Astrocyte of the spinal cord (primary cell): ENCODE results near the gene SLC51B.

Experiments used
- DNase-seq: peaks from one replicate; pipeline ENCODE4 v3.0.0; 2011; ENCODE audit warnings: low read depth, low spot score
- H3K4me3 ChIP-seq: 2 replicates; pipeline ENCODE4 v1.5.1; 2011; ENCODE audit warnings: low read depth, mild to moderate bottlenecking, low read length, moderate library complexity
- CTCF ChIP-seq: IDR thresholded peaks from 2 replicates; pipeline ENCODE4 v1.5.1; 2012; ENCODE audit warnings: low read depth, mild to moderate bottlenecking, low read length, inconsistent platforms
- in situ Hi-C: cut with HindIII; loops from 2 replicates; pipeline ENCODE4 v1.10.0; 2017; ENCODE audit warnings: low sequenced_read_pairs

SLC51B gene

GRCh38 chr15:65100442-65100841 lies 55.3 kb downstream of the SLC51B start:
- no peak for TF ChIP-seq CTCF
- no peak for DNase-seq
- no peak overlapping the region for H3K4me3 ChIP-seq
- in situ Hi-C loops, result no loop called here

GRCh38 chr15:65101411-65101890 lies 56.3 kb downstream of the SLC51B start:
- in situ Hi-C loops, result no loop called here
- DNase-seq, result peak; percentile 45
- H3K4me3 ChIP-seq, result no peak overlapping the region
- TF ChIP-seq CTCF, result peak; percentile 91

DNA sequence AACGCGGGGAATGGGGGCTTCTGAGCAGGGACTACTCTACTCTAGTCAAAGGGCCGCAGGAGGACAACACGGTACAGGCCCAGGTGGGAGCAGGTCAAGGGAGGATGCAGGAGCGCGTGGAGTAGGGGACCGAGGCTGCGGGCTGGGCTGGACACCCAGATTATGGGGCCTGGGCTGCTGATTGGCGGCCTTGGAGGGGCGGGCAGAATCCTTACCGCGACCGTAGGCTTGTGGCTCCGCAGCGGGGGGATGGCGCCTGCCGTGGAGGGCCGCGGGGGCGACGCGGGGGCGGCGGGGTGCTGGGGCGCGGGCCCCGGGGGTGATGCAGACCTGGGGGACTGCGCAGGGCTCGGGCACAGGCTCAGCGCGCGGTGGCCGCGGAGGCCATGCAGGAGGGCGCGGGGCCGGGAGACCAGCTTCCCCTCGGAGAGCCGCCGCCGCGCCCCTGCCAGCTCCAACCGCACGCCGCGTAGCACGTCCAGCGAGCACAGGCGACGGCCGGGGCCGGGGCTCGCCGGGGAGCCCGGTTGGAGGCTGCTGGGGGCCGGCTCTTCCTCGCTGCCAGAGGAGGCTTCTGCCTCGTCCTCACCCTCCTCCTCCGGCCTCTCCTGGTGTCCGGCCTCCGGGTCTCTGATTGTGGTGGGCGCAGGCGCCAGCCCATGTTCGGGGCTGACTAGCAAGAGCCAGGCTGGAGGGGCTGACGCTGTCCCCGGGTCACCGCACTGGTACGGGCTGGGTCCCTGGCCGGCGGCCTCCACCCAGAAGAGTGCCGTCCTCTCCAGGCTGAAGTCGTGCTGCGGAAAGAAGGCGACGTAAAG lies 56.9 kb downstream of the SLC51B start:
- no peak for TF ChIP-seq CTCF
- H3K4me3 ChIP-seq, result no peak overlapping the region
- in situ Hi-C loops, result no loop called here
- no peak for DNase-seq

DNA sequence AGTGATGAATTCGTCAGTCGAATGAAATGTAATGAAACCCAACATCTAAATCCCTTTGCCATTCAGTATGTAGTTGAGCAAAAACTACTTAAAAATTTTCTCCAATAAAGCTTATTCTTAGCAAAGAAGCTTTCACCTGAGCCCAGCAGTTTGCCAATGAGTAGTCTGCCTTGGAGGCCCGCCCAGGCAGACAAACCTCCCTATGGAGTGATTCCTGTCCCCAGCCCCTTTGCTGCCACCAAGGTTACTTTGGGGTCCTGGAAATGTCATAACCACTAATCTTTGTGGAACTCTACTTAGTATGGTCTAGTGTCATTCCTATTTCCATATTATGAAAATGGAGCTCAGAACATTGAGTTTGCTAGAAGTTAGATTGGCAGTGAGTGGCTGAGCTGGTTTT lies 57.7 kb downstream of the SLC51B start:
- no peak overlapping the region for H3K4me3 ChIP-seq
- in situ Hi-C loops, result no loop called here
- no peak for TF ChIP-seq CTCF
- no peak for DNase-seq
